HG03575 (cell line): ENCODE data around the gene APC2.
"Not testable (repeated sequence)": the region's sequence is repeated elsewhere in the genome, so short reads cannot be mapped to it uniquely, and the experiment has no call there.

Experiments
- ATAC-seq: cut with Tn5 transposase; IDR thresholded peaks from one replicate; pipeline ENCODE4 v1.9.1; 2021; ENCODE audit not compliant: unreplicated experiment, insufficient number of reproducible peaks, low FRiP score; ENCODE audit errors: extremely low read depth

APC2 gene

GRCh38 chr19:1426736-1427135 is 23.2 kb upstream of the APC2 start:
- ATAC-seq, result no peak

- ATAC-seq, result no peak
Measured at GRCh38 chr19:1427221-1427920, 22.6 kb upstream of the APC2 start.

DNA sequence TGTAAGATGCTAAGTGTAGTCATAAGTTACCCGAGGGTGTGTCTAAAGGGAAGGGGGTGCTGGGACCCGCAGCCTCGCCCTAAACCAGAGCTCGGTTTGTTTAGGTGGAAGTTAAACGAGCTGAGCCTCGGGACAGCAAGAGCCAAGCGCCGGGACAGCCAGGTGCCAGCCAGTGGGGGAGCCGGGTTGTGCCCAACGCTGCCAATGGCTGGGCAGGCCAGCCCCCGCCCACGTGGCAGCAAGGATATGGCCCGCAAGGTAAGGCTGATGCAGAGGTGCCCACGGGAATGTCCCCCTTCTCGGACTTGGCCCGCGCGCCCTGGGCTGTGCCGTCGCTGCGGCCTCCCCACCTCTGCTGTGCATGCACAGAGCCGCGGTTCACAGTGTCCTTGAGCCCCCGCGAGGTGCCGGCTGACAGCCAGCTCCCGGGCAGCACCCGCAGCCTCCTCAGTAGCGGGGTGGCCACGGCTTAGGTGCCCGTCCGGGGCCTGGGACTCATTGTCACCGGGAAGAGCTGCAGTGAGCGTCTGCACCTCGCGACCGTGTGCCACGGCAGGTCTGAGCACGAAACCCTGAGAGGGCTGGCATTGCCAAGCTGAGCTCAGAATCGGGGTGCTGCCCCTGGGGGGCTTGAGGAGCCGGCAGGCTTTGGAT is 21.1 kb upstream of the APC2 start:
- ATAC-seq, result no peak

DNA sequence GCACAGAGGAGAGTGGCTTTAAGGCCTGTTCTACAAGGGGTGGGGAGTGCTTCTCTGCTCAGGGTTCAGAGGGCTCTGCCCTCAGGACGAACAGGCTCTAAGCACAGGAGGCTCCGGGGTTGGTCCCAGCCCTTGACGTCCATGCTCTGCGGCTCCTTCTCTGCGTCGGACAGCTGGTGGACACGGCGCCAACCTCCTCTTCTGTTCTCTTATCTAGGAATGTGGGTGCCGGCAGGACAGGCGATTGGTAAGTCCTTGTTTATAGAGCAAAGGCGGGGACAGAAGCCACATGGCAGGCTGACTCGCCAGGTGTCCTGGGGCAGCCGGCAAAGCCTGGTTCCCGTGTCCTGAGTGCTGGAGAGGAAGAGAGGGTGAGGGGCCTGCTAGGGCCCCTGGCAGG is 20.2 kb upstream of the APC2 start:
- ATAC-seq, result no peak

- ATAC-seq, result no peak
Measured at GRCh38 chr19:1430246-1430645, 19.7 kb upstream of the APC2 start.

DNA sequence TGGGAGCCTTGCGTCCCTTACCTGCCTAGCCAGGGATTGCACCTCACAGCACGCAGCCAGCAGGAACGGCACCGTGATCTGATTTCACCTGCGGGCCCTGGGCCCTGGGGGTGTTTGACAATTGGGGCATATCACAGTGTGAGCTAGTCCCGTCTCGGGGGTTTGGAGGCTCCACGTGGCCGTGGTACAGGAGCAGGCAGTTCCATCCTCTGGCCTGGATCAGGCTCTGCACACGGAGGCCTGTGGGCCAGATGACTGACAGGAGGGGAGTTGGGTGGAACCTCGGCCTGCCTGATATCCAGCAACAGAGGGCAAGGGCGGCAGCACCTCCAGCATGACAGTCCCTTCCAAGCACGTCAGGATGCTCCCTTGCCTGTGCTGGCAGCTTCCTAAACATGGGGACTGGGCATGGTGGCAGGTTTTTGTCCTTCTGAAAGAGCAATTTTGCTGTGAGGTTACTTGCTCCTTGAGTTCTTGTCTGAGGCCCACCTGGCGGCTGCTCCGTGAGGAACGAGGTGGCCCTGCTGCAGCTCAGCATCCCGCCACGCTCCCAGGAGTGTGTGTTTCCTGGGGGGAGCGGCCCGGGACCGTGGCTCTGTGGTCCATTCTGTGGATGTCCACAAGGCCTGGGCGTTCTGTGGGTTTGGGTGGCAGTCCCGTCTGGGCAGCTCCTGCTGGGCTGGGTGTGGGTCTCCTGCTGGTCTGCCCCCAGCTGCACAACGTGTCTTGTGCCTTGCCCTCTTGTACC is 18.0 kb upstream of the APC2 start:
- no peak for ATAC-seq

- no peak for ATAC-seq
Measured at GRCh38 chr19:1432507-1432887, 17.4 kb upstream of the APC2 start.

DNA sequence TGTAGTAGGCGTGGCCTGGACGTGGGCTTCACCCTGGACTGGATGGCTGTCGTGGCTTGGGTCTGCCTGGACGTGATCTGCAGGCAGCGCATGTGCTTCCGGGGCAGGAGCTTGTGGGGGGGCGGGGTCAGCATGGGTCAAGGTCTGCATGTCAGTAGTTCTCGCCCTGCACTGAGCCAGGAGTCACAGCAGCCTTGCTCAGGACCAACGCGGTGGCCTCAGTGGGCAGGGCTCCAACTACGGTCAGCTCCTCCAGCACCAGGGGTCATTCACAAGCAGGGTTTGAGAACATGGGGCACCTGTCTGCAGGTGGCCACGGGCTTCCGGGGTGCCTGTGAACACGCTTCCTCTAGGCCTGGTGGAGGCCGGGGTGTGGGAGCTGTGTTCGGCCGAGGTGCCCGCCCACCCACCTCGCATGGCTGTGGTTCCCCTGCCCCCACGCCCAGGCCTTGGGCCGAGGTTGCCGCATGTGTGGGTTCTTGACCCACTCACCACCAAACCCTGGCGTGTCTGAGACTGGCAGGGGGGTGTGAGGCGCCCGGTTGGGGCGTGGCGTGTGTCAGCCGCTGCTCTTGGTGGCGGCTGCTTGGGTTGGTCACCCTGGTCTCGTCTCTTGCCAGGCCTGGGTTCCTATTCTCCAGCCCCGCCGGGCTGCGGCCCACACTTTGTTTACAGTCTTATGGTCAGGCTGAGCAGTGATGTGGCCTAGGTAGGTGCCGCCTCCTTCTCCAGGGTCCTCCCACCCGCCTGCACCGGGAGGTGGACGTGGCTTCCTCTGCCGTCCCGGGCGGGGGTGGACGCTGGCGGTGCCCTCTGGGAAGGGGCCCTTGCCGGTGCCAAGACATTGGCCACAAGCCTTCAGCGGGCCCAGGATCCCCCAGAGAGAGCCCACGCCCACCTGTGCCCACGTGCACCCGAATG is 16.5 kb upstream of the APC2 start:
- no peak for ATAC-seq

DNA sequence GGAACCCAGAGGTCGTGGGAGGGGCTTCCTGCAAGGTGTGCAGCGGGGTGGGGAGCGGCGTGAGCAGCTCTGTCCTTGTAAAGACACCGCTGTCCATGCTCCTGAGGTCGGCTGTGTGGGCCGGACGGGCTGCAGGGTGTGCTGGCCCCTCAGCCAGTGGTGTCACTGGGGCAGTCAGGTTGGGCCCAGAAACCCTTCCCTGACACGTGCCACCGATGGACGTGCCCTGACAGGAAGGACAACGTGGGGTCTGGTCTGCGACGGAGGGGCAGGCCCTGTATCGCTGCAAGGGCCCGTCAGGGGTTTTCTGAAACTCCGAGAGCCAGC is 15.9 kb upstream of the APC2 start:
- no peak for ATAC-seq

- ATAC-seq, result no peak
Measured at GRCh38 chr19:1434577-1435060, 15.3 kb upstream of the APC2 start.

GRCh38 chr19:1435378-1435989 is 14.4 kb upstream of the APC2 start:
- ATAC-seq, result no peak

GRCh38 chr19:1437609-1438008 is 12.3 kb upstream of the APC2 start:
- ATAC-seq, result no peak

- no peak for ATAC-seq
Measured at GRCh38 chr19:1438035-1438932, 11.6 kb upstream of the APC2 start, which contains the start of gene RPS15. Gene RPS15, plus strand, starts transcription at chr19:1438396. Its CDS starts 30 bp downstream, at chr19:1438426.

- ATAC-seq, result no peak
Measured at GRCh38 chr19:1438933-1439354, 11.0 kb upstream of the APC2 start.

DNA sequence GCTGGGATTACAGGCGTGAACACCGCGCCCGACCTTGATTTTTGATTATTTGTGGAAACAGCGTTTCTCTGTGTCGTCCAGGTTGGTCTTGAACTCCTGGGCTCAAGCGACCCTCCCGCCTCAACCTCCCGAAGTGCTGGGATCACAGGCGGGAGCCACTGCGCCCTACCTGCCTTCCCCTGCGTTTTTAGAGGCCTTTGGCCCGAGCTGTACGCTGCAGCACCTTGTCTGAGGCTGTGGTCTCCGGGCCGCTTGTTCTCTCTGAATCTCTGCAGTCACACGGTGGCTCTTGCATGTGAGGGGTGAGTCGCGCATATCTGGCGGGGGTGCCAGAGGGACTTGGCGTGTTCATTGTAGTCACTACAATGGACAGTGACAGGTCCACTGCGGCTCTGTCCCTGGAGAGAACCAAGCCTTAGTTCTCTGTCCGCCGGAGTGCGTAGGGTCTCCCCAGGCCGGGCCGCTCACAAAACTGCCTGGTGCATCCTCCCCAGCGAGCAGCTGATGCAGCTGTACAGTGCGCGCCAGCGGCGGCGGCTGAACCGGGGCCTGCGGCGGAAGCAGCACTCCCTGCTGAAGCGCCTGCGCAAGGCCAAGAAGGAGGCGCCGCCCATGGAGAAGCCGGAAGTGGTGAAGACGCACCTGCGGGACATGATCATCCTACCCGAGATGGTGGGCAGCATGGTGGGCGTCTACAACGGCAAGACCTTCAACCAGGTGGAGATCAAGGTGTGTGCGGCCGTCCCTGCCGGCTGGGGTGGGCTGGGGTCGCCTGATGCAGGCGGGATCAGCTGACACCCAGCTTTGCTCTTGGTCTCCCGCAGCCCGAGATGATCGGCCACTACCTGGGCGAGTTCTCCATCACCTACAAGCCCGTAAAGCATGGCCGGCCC is 10.2 kb upstream of the APC2 start:
- ATAC-seq, result not testable (repeated sequence)

DNA sequence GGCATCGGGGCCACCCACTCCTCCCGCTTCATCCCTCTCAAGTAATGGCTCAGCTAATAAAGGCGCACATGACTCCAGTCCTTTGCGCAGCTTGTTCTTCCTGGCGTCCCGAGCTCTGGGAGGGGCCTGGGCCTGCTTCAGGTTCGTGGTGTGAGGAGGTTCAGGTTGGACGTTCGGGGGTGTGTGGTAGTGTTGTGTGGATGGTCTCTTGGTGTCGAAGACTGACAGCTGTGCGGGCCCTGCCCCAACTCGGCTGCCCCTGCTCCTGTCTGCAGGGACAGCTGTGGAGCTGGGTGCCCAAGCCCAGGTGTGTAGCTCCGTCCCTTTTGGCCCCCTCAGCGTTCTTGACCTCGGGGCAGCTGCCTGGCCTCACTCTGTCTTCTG is 9.5 kb upstream of the APC2 start:
- no peak for ATAC-seq

- ATAC-seq, result no peak
Measured at GRCh38 chr19:1441022-1441426, 8.9 kb upstream of the APC2 start.
